OCI-LY3 (cell line): ENCODE results near the gene RBM15.

ENCODE experiments used
- H2AFZ ChIP-seq: fragments of 200-600, 300-600 bp; shearing (Covaris generic); 2 replicates; pipeline ENCODE4 v1.6.0; 2014; ENCODE audit warnings: antibody characterized with exemption, low read depth, low read length
- H3K27ac ChIP-seq: fragments of 200-600, 300-600 bp; sonication (generic); 2 replicates; pipeline ENCODE4 v1.5.1; 2014; ENCODE audit warnings: mild to moderate bottlenecking, low read length, moderate library complexity, mixed read lengths
- H3K27me3 ChIP-seq: fragments of 200-600, 300-600 bp; sonication (generic); 2 replicates; pipeline ENCODE4 v1.6.1; 2014; ENCODE audit warnings: low read depth, low read length, mixed read lengths
- H3K36me3 ChIP-seq: fragments of 200-600, 300-600 bp; sonication (generic); replicated peaks from 2 replicates; pipeline ENCODE3; 2014; ENCODE audit warnings: low read depth, low read length, mixed read lengths
- H3K4me1 ChIP-seq: fragments of 300-600, 200-600 bp; sonication (generic); 2 replicates; pipeline ENCODE4 v1.6.1; 2014; ENCODE audit warnings: low read length, mixed read lengths
- H3K4me2 ChIP-seq: fragments of 200-600, 300-600 bp; sonication (generic); 2 replicates; pipeline ENCODE4 v1.6.1; 2014; ENCODE audit warnings: low read length, mixed read lengths
- H3K4me3 ChIP-seq: fragments of 300-600, 200-600 bp; sonication (generic); 2 replicates; pipeline ENCODE4 v1.5.1; 2014; ENCODE audit warnings: antibody characterized with exemption, mild to moderate bottlenecking, low read length, moderate library complexity
- H3K79me2 ChIP-seq: fragments of 300-600, 200-600 bp; shearing (Covaris generic); 2 replicates; pipeline ENCODE4 v1.6.1; 2014; ENCODE audit warnings: mild to moderate bottlenecking, low read length, mixed read lengths
- H3K9ac ChIP-seq: fragments of 300-600, 200-600 bp; shearing (Covaris generic); 2 replicates; pipeline ENCODE4 v1.6.0; 2014; ENCODE audit warnings: mild to moderate bottlenecking, low read length, moderate library complexity
- H3K9me3 ChIP-seq: fragments of 200-600, 300-600 bp; shearing (Covaris generic); 2 replicates; pipeline ENCODE4 v1.6.1; 2014; ENCODE audit warnings: low read length, mixed read lengths; ENCODE audit not compliant: insufficient read depth
- H4K20me1 ChIP-seq: fragments of 200-600, 300-600 bp; sonication (generic); 2 replicates; pipeline ENCODE4 v1.6.1; 2016; ENCODE audit warnings: low read length, mixed read lengths; ENCODE audit not compliant: insufficient read depth
- EZH2phosphoT487 ChIP-seq: fragments of 200-600 bp; shearing (Covaris generic); IDR thresholded peaks from 2 replicates; pipeline ENCODE4 v1.6.1; 2018; ENCODE audit warnings: antibody characterized with exemption, mixed run types, low read depth
- TF ChIP-seq, protein P1 (sequence below): fragments of 200-600, 300-600 bp; sonication (generic); IDR thresholded peaks from 2 replicates; pipeline ENCODE4 v1.5.1; 2014; ENCODE audit warnings: antibody characterized with exemption, low read length, low read depth

Gene RBM15

DNA sequence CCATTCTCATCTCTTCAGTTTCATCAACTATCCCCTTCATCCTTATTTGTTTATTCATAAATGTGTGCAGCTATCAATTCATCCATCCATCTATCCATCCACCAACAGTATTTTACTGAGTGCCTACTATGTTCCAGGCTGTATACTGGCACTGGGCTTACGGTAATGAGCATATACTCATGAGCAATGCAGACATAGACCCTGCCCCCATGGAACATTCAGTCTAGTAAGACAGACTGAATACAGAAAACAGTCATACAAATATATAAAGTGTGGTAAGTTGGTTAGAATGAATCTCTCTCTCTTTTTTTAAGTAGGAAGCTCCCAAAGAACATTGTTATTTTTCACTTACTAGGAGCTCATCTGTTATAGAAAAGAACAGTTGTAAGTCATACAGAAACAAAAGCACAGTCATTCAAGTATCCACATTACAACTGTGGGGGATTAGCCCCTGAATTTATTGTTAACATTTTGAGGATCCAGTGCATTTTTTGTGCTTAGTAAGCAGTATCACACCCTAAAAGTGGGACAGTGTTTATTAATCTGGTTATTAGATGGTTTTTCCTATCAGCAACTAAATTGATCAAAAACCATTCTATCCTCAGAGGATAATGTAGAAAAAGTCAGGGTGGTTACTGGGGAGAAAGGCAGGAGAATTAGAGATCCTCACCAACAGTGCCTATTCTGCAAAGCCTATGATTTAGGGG lies 48.0 kb downstream of the RBM15 start:
- Histone ChIP-seq H3K4me2 (peak overlapping the region; percentile 77), H3K4me1 (peaks cover 55% of the 10 kb centered on the region), H4K20me1 (no peaks in the 10 kb centered on the region), H3K9me3 (no peaks in the 10 kb centered on the region), H3K27ac (peak overlapping the region; percentile 73), H3K36me3 (peaks cover 22% of the 10 kb centered on the region), H3K4me3 (peak overlapping the region; percentile 36), H2AFZ (no peak overlapping the region), H3K79me2 (no peaks in the 10 kb centered on the region), H3K27me3 (no peaks in the 10 kb centered on the region), H3K9ac (no peak overlapping the region)
- TF ChIP-seq, protein P1, sequence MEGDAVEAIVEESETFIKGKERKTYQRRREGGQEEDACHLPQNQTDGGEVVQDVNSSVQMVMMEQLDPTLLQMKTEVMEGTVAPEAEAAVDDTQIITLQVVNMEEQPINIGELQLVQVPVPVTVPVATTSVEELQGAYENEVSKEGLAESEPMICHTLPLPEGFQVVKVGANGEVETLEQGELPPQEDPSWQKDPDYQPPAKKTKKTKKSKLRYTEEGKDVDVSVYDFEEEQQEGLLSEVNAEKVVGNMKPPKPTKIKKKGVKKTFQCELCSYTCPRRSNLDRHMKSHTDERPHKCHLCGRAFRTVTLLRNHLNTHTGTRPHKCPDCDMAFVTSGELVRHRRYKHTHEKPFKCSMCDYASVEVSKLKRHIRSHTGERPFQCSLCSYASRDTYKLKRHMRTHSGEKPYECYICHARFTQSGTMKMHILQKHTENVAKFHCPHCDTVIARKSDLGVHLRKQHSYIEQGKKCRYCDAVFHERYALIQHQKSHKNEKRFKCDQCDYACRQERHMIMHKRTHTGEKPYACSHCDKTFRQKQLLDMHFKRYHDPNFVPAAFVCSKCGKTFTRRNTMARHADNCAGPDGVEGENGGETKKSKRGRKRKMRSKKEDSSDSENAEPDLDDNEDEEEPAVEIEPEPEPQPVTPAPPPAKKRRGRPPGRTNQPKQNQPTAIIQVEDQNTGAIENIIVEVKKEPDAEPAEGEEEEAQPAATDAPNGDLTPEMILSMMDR = no peak
- no peak for TF ChIP-seq EZH2phosphoT487

DNA sequence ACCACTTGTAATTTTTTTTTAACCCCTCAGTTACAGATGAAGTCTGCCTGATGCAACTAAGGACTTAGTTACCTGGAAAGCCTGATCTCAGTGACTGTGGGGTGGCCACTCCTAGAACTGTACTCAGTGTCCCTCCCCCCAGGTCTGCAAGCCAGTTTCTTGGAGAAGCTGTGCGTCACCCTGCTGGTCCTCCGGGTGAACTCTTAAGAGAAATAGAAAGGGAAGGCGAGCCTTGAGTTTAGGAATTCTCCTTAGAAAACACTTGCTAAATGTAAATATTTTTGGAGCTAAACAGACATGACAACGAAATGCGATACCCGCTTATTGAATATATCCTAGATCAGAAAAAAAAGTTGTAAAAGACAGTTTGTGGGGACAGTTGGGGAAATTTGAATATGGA lies 50.9 kb downstream of the RBM15 start:
- no peak overlapping the region for H2AFZ ChIP-seq
- H3K4me3 ChIP-seq = no peak overlapping the region
- H3K36me3 ChIP-seq = peaks cover 16% of the 10 kb centered on the region
- no peaks in the 10 kb centered on the region for H3K79me2 ChIP-seq
- H3K4me1 ChIP-seq = peaks cover 34% of the 10 kb centered on the region
- no peaks in the 10 kb centered on the region for H3K27me3 ChIP-seq
- H3K9ac ChIP-seq = no peak overlapping the region
- no peak overlapping the region for H3K4me2 ChIP-seq
- no peaks in the 10 kb centered on the region for H4K20me1 ChIP-seq
- H3K9me3 ChIP-seq = no peaks in the 10 kb centered on the region
- TF ChIP-seq, protein P1 = no peak
- TF ChIP-seq EZH2phosphoT487 = no peak
- no peak overlapping the region for H3K27ac ChIP-seq

DNA sequence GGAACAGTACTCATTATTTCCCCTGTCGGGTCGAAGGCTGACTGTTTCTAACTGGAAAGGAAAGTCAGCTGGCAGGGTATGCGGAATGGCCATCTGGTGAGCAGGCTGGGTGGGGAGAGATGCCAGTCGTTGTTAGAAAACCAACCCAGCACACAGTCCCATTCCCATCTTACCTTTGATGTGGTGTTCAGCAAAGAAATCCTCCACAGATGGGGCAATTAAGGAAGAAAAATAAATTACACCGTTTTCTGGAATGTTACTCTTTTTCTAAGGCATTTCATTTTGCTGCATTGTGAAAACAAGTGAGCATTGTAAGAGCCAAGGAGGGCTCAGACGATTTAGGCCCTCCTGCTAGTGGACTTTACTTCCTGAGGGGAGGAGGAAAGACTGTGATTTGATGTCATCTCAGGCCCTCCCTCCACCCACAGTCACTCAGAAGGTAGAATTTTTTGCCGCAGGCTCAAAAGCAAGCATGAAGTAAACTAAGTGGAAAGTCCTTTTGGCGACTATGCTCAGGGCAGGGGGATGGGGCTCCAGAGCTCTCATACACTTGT lies 51.6 kb downstream of the RBM15 start, which contains the start of gene SLC16A4:
Gene SLC16A4, minus strand, starts transcription at position 335 of the 554 bp plus-strand sequence. CDS start 1,703 bp downstream, outside the sequence.
- Histone ChIP-seq H4K20me1 (no peaks in the 10 kb centered on the region), H3K4me1 (peaks cover 27% of the 10 kb centered on the region), H3K27me3 (no peaks in the 10 kb centered on the region), H3K79me2 (no peaks in the 10 kb centered on the region), H3K4me2 (no peak within 1 kb of the TSS), H2AFZ (no peak within 1 kb of the TSS), H3K27ac (no peak within 1 kb of the TSS), H3K9ac (no peak within 1 kb of the TSS), H3K9me3 (no peaks in the 10 kb centered on the region), H3K36me3 (peaks cover 14% of the 10 kb centered on the region), H3K4me3 (no peak within 1 kb of the TSS)
- TF ChIP-seq, protein P1 = no peak
- TF ChIP-seq EZH2phosphoT487 = no peak

DNA sequence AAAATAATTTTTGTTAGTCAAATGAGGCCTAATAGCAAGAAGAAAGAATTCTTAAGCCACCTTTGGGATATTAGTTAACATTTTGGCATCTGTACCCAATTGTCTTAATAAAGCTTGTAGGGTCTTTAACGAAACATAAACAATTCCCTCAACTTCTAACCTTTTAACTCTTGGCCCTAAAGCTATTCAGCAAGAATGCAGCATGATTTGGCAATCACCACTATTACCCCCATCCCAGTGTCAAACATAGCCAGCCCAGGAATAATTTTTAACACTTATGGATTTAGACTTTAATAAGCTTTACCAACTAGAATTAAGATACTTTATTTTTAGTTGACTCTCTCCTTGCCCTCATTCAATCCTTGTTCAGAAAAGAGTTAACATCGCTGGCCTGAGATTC lies 54.1 kb downstream of the RBM15 start:
- no peaks in the 10 kb centered on the region for H3K27me3 ChIP-seq
- H3K27ac ChIP-seq = no peak overlapping the region
- H4K20me1 ChIP-seq = no peaks in the 10 kb centered on the region
- TF ChIP-seq EZH2phosphoT487 = no peak
- TF ChIP-seq, protein P1 = no peak
- no peaks in the 10 kb centered on the region for H3K9me3 ChIP-seq
- no peak overlapping the region for H2AFZ ChIP-seq
- H3K4me1 ChIP-seq = peaks cover 2% of the 10 kb centered on the region; the same call in 1 of the 2 replicates
- H3K79me2 ChIP-seq = no peaks in the 10 kb centered on the region
- H3K9ac ChIP-seq = no peak overlapping the region
- H3K36me3 ChIP-seq = peaks cover 6% of the 10 kb centered on the region
- no peak overlapping the region for H3K4me2 ChIP-seq
- no peak overlapping the region for H3K4me3 ChIP-seq
